ENCODE measurements around the gene SRRM5.

Gene SRRM5

GRCh38 chr19:43616954-43617353 lies 5.1 kb downstream of the SRRM5 start:
- H3K27me3 ChIP-seq (ENCODE audit: control insufficient read depth, low read length) = no peaks in the 10 kb centered on the region
- H4K20me1 ChIP-seq (ENCODE audit: control insufficient read depth, insufficient read depth, low read depth, low read length) = no peaks in the 10 kb centered on the region
- no peaks in the 10 kb centered on the region for H3K9me2 ChIP-seq (replicated peaks; ENCODE audit: control insufficient read depth, low read length)
- H3K4me2 ChIP-seq (ENCODE audit: low read length) = peak overlapping the region; percentile 19; the same call in 1 of the 2 replicates
- peaks cover 25% of the 10 kb centered on the region for H3K4me1 ChIP-seq (ENCODE audit: control insufficient read depth, low read length)
- no peaks in the 10 kb centered on the region for H3K9me3 ChIP-seq (ENCODE audit: control insufficient read depth, insufficient read depth, low read length)
- H3K79me2 ChIP-seq (ENCODE audit: control insufficient read depth, low read length) = peaks cover 82% of the 10 kb centered on the region
- no peak overlapping the region for H3K27ac ChIP-seq (ENCODE audit: low read depth, low read length)
- TF ChIP-seq EZH2phosphoT487 (IDR thresholded peaks at IDR 0.05; ENCODE audit: borderline replicate concordance, low read length) = no peak
- TF ChIP-seq CTCF (IDR thresholded peaks at IDR 0.05; ENCODE audit: low read depth, low read length, poor library complexity, severe bottlenecking) = no peak
- H3K36me3 ChIP-seq (ENCODE audit: control insufficient read depth, low read length) = peaks cover 37% of the 10 kb centered on the region
- no peak overlapping the region for H3K4me3 ChIP-seq (ENCODE audit: low read length)
- H3F3A ChIP-seq (ENCODE audit: control insufficient read depth, insufficient read depth) = peaks cover 5% of the 10 kb centered on the region; the same call in 1 of the 2 replicates

GRCh38 chr19:43618921-43619261 lies 7.0 kb downstream of the SRRM5 start:
- peaks cover 64% of the 10 kb centered on the region for H3K79me2 ChIP-seq (ENCODE audit: control insufficient read depth, low read length)

GRCh38 chr19:43619262-43620060 lies 7.6 kb downstream of the SRRM5 start, which contains the start of gene ZNF428:
Gene ZNF428 (minus strand): TSS chr19:43619629. CDS start chr19:43614304, 5,325 bp downstream.
- Histone ChIP-seq H4K20me1 (ENCODE audit: control insufficient read depth, insufficient read depth, low read depth, low read length) (no peaks in the 10 kb centered on the region), H3K4me2 (ENCODE audit: low read length) (peak within 1 kb of the TSS; percentile 97), H3K4me3 (ENCODE audit: low read length) (peak within 1 kb of the TSS; percentile 100), H3K4me1 (ENCODE audit: control insufficient read depth, low read length) (peaks cover 27% of the 10 kb centered on the region), H3K36me3 (ENCODE audit: control insufficient read depth, low read length) (peaks cover 15% of the 10 kb centered on the region), H3K27me3 (ENCODE audit: control insufficient read depth, low read length) (no peaks in the 10 kb centered on the region), H3K27ac (ENCODE audit: low read depth, low read length) (peak within 1 kb of the TSS; percentile 93), H3K9me2 (replicated peaks; ENCODE audit: control insufficient read depth, low read length) (no peaks in the 10 kb centered on the region), H3K9me3 (ENCODE audit: control insufficient read depth, insufficient read depth, low read length) (no peaks in the 10 kb centered on the region), H3F3A (ENCODE audit: control insufficient read depth, insufficient read depth) (peaks cover 5% of the 10 kb centered on the region; the same call in 1 of the 2 replicates), H3K79me2 (ENCODE audit: control insufficient read depth, low read length) (peaks cover 58% of the 10 kb centered on the region)
- TF ChIP-seq CTCF (IDR thresholded peaks at IDR 0.05; ENCODE audit: low read depth, low read length, poor library complexity, severe bottlenecking) (peak; percentile 8), EZH2phosphoT487 (IDR thresholded peaks at IDR 0.05; ENCODE audit: borderline replicate concordance, low read length) (no peak)

More at GRCh38 chr19:43618921-43619261, 7.0 kb downstream of the SRRM5 start:
- Histone ChIP-seq H4K20me1 (ENCODE audit: control insufficient read depth, insufficient read depth, low read depth, low read length) (no peaks in the 10 kb centered on the region), H3F3A (ENCODE audit: control insufficient read depth, insufficient read depth) (peaks cover 5% of the 10 kb centered on the region; the same call in 1 of the 2 replicates), H3K4me1 (ENCODE audit: control insufficient read depth, low read length) (peaks cover 25% of the 10 kb centered on the region), H3K4me2 (ENCODE audit: low read length) (peak overlapping the region; percentile 97), H3K27me3 (ENCODE audit: control insufficient read depth, low read length) (no peaks in the 10 kb centered on the region), H3K4me3 (ENCODE audit: low read length) (peak overlapping the region; percentile 100), H3K36me3 (ENCODE audit: control insufficient read depth, low read length) (peaks cover 18% of the 10 kb centered on the region), H3K27ac (ENCODE audit: low read depth, low read length) (peak overlapping the region; percentile 93), H3K9me3 (ENCODE audit: control insufficient read depth, insufficient read depth, low read length) (no peaks in the 10 kb centered on the region), H3K9me2 (replicated peaks; ENCODE audit: control insufficient read depth, low read length) (no peaks in the 10 kb centered on the region)
- no peak for TF ChIP-seq CTCF (IDR thresholded peaks at IDR 0.05; ENCODE audit: low read depth, low read length, poor library complexity, severe bottlenecking)
- TF ChIP-seq EZH2phosphoT487 (IDR thresholded peaks at IDR 0.05; ENCODE audit: borderline replicate concordance, low read length) = no peak

Measured in DOHH2 (cell line).